ENCODE data around the gene ATG4D.

GRCh38 chr19:10549733-10550132 lies 6.0 kb downstream of the ATG4D start:
- TF ChIP-seq EP300 (IDR thresholded peaks at IDR 0.05; ENCODE audit: borderline replicate concordance), result no peak
- TF ChIP-seq, protein P1, sequence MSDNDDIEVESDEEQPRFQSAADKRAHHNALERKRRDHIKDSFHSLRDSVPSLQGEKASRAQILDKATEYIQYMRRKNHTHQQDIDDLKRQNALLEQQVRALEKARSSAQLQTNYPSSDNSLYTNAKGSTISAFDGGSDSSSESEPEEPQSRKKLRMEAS (IDR thresholded peaks at IDR 0.05), result no peak

All from Ishikawa (cell line).